Measurements from ENCODE around the gene NUP98.

GRCh38 chr11:3809624-3809928 lies 12.2 kb upstream of the NUP98 start:
- TF ChIP-seq EZH2 (IDR thresholded peaks at IDR 0.05; ENCODE audit: low read depth): no peak
- TF ChIP-seq, protein P1, sequence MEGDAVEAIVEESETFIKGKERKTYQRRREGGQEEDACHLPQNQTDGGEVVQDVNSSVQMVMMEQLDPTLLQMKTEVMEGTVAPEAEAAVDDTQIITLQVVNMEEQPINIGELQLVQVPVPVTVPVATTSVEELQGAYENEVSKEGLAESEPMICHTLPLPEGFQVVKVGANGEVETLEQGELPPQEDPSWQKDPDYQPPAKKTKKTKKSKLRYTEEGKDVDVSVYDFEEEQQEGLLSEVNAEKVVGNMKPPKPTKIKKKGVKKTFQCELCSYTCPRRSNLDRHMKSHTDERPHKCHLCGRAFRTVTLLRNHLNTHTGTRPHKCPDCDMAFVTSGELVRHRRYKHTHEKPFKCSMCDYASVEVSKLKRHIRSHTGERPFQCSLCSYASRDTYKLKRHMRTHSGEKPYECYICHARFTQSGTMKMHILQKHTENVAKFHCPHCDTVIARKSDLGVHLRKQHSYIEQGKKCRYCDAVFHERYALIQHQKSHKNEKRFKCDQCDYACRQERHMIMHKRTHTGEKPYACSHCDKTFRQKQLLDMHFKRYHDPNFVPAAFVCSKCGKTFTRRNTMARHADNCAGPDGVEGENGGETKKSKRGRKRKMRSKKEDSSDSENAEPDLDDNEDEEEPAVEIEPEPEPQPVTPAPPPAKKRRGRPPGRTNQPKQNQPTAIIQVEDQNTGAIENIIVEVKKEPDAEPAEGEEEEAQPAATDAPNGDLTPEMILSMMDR (conservative IDR thresholded peaks at IDR 0.05): no peak
